GM18909 (cell line): ENCODE results near the gene NAGS.
"Not testable (repeated sequence)": the region's sequence is repeated elsewhere in the genome, so short reads cannot be mapped to it uniquely, and the experiment has no call there.

Experiments
- ATAC-seq: cut with Tn5 transposase; IDR thresholded peaks from one replicate; pipeline ENCODE4 v1.9.1; 2021; ENCODE audit warnings: mild to moderate bottlenecking; ENCODE audit not compliant: unreplicated experiment, poor library complexity

NAGS gene, protein sequence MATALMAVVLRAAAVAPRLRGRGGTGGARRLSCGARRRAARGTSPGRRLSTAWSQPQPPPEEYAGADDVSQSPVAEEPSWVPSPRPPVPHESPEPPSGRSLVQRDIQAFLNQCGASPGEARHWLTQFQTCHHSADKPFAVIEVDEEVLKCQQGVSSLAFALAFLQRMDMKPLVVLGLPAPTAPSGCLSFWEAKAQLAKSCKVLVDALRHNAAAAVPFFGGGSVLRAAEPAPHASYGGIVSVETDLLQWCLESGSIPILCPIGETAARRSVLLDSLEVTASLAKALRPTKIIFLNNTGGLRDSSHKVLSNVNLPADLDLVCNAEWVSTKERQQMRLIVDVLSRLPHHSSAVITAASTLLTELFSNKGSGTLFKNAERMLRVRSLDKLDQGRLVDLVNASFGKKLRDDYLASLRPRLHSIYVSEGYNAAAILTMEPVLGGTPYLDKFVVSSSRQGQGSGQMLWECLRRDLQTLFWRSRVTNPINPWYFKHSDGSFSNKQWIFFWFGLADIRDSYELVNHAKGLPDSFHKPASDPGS

GRCh38 chr17:44004077-44004760 is at the start of gene NAGS:
TSS of gene NAGS (plus strand) at chr17:44004622. CDS start at chr17:44004664, 42 bp downstream.
- no peak for ATAC-seq

DNA sequence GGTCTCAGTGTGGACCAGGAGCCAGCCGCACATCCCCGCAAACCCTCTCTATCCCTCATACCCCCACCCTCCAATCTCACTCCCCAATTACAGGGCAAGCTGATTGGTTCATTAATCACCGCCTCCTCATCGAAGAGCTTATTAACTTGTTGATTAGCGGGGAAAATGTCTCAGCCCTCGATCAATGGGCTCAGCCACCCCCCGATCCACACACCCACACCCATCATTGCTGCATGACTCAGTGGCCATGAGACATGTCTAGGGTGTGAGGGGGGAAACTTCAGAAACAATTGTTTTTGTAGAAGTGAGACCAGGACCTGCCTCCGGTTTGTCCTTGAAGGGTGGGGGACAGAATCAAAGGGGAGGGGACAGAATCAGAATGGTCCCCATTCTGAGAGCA is 48.2 kb upstream of the NAGS start:
- no peak for ATAC-seq

GRCh38 chr17:43958748-43959352 is 45.6 kb upstream of the NAGS start:
- no peak for ATAC-seq

DNA sequence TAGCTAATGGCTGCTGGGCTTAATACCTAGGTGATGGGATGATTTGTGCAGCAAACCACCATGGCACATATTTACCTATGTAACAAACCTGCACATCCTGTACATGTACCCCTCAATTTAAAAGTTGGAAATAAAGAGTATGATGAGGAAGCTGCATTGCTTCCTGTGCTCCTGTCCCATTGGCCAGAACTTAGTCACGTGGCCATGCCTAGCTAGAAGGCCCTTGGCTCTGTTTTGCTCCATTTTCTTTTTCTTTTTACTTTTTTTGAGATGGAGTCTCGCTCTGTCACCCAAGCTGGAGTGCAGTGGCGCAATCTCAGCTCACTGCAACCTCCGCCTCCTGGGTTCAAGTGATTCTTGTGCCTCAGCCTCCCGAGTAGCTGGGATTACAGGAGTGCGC is 43.1 kb upstream of the NAGS start:
- ATAC-seq: not testable (repeated sequence)

- no peak for ATAC-seq
Measured at GRCh38 chr17:43961954-43962353, 42.5 kb upstream of the NAGS start.

DNA sequence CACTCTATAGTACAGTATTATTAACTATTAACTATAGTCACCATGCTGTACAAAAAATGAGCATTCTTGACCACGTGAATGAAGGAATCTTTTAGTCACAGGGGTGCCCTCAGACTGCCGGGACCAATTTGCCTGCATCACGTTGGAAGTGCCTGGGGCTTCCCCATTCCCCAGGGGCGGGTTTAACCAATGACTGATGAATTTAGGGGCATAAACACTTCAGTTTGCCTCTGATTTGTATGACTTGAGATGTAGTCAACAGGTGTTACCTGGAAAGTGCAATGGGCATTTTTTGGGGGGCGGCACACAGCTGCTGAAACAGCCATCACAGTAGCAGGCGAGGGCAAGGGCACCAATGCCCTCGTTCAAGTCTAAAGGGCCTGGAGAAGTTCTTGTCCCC is 41.9 kb upstream of the NAGS start:
- no peak for ATAC-seq

- no peak for ATAC-seq
Measured at GRCh38 chr17:43966276-43966675, 38.1 kb upstream of the NAGS start.

DNA sequence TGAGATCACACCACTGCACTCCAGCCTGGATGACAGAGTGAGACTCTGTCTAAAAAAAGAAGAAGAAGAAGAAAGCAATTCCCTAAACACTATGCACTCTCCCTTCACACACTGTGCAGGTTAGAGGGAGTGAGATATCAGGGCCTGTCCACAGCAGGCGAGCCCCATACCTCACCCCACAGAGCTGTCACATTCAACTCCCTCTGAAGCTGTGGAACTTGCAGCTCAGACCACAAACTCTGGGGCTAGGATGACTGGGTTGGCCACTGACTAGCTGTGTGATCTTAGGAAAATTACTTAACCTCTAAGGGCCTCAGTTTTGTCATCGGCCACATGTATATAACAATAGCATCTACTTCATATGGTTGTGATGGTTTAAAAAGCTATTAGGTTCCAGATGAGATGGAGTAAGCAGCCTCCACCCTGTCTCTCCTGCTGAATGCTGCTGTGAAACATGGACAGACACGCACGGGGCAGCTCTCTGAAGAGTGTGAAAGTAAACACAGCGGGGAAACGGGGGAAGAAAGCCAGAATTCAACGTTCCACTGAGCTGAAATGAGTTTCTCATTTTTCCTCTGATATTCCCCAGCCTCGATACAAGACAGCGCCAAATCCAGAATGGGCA is 37.1 kb upstream of the NAGS start:
- ATAC-seq: no peak

DNA sequence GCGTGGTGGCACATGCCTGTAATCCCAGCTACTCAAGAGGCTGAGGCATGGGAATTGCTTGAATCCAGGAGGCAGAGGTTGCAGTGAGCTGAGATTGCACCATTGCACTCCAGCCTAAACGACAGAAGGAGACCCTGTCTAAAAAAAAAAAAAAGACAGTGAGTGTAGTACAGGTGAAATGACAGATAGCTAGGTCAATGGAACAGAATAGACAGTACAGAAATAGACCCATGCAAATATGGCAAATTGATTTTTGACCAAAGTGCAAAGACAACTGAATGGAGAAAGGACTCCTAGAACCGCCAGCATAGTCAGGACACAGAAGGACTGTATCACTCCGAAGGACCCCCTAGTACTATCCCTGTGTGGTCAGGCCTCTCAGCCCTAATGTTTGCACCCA is 34.1 kb upstream of the NAGS start:
- no peak for ATAC-seq

DNA sequence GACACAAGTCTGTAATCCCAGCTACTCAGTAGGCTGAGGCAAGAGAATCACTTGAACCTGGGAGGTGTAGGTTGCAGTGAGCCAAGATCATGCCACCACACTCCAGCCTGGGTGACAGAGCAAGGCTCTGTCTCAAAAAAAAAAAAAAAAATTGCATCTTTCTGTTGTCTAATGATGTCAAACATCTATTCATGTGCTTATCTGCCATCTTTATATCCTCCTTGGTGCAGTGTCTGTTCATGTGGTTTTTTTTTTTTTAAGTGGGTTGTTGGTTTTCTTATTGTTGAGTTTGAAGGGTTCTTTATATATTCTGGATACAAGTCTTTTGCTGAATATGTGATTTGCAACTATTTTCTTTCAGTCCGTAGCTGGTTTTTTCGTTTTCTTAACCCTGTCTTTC is 33.0 kb upstream of the NAGS start:
- ATAC-seq: not testable (repeated sequence)

DNA sequence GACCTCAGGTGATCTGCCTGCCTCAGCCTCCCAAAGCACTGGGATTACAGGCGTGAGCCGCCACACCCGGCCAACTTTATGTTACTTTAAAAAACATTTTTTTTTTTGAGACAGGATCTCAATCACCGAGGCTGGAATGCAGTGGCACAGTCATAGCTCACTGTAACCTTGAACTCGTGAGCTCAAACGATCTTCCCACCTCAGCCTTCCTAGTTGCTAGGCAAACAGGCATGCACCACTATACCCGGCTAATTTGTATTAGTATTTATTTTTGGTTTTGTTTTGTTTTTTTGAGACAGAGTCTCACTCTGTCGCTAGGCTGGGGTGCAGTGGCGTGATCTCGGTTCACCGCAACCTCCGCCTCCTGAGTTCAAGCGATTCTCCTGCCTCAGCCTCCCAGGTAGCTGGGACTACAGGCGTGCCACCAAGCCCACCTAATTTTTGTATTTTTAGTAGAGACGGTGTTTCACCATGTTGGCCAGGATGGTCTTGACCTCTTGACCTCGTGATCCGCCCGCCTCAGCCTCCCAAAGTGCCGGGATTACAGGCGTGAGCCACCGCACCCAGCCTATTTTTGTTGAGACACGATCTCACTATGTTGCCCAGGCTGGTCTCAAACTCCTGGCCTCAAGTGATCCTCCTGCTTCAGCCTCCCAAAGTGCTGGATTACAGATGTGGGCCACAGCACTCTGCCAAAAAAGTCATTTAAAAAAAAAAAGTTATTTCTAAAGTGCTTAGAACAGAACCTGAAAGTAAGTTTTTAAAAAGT is 31.8 kb upstream of the NAGS start:
- ATAC-seq: not testable (repeated sequence)

GRCh38 chr17:43974382-43975266 is 29.8 kb upstream of the NAGS start:
- no peak for ATAC-seq

GRCh38 chr17:43975898-43976297 is 28.5 kb upstream of the NAGS start:
- ATAC-seq: no peak

GRCh38 chr17:43976963-43977837 is 27.2 kb upstream of the NAGS start:
- no peak for ATAC-seq

DNA sequence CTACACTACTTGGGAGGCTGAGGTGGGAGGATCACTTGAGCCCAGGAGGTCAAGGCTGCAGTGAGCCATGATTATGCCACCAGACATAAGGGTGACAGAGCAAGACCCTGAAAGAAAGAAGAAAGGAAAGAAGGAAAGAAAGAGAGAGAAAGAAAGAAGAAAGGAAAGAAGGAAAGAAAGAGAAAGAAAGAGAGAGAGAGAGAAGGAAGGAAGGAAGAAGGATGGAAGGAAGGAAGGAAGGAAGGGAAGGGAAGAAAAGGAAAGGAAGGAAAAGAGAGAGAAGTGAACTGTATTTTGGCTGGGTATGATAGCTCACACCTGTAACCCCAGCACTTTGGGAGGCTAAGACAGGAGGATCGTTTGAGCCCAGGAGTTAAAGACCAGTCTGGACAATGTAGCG is 26.3 kb upstream of the NAGS start:
- no peak for ATAC-seq

- no peak for ATAC-seq
Measured at GRCh38 chr17:43979011-43979410, 25.4 kb upstream of the NAGS start.

GRCh38 chr17:43979671-43980070 is 24.8 kb upstream of the NAGS start:
- ATAC-seq: no peak

DNA sequence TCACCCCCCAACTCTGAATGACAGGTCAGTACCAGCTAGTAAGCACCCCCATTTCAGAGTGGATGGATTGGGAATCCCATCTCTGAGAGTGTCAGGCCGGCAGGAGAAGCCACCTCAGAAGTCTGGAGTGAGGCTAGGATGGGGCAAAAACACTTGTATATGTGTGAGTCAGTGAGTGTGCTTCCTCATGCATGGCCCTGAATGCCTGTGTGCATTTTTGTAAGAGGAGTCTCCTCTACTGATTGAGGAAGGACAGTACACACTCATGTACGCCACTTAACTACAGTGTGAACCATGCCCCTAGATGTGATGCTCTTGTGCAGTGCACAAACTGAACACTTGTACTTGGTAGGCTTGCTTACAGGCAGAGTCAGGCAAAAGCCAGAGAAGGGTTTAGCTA is 22.3 kb upstream of the NAGS start:
- no peak for ATAC-seq
